ENCODE results near the gene GSDMA. TPM values are rescaled to one million over a fixed set of nuclear protein-coding genes. Genes with fewer than 3 reads are reported as not detected.

Gene GSDMA
- total and polyA plus RNA-seq, 12 donors: 0.14 to 2.2 (median 1.3) TPM; not detected in 5

- no peaks in the 10 kb centered on the region for H3K36me3 ChIP-seq (replicated peaks in 1 of 2)
- H3K9me3 ChIP-seq (replicated peaks in 1 of 3): no peaks in the 10 kb centered on the region
- H3K4me3 ChIP-seq: no peak overlapping the region
- intact Hi-C loops (cut with DNase I): no loop called here
- DNase-seq: no peak
- no peaks in the 10 kb centered on the region for H3K27me3 ChIP-seq
- H3K27ac ChIP-seq: peak overlapping the region in 2 of 5 donors; percentile 54 to 64
- WGBS, 4 donors: 81 to 86% (median 83%) methylated on average over 6 of the region's 6 CpGs
- TF ChIP-seq POLR2A (IDR thresholded peaks at IDR 0.05): no peak
- TF ChIP-seq CTCF (IDR thresholded peaks at IDR 0.05): no peak
- no peaks in the 10 kb centered on the region for H3K4me1 ChIP-seq (replicated peaks in 1 of 2)
These were observed 4.0 kb downstream of the GSDMA start for GRCh38 chr17:39966771-39967170.

DNA sequence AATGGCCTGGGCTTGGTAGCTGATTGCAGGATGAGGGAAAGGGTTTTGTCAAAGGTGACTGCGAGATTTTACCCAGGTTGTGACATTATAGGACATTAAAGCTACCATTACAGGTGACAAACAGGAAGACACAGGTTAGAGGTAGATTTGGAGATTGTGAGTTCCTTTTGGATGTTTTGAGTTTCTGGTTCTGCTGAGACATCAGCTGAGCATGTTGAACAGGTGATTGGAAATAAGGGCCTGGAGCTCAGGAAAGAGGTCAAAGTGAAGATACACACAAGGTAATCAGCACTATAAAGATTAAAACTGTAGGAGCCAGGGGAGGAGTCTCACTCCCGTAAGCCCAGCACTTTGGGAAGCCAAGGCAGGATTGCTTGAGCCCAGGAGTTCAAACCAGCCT, 6.0 kb downstream of the GSDMA start:
- Histone ChIP-seq H3K4me3 (no peak overlapping the region), H3K9me3 (replicated peaks in 1 of 3) (no peaks in the 10 kb centered on the region), H3K27ac (peak overlapping the region in 2 of 5 donors; percentile 21 to 34), H3K27me3 (no peaks in the 10 kb centered on the region), H3K36me3 (replicated peaks in 1 of 2) (no peaks in the 10 kb centered on the region), H3K4me1 (replicated peaks in 1 of 2) (no peaks in the 10 kb centered on the region)
- intact Hi-C loops (cut with DNase I): no loop called here
- DNase-seq: no peak
- TF ChIP-seq POLR2A (IDR thresholded peaks at IDR 0.05) (no peak), CTCF (IDR thresholded peaks at IDR 0.05) (no peak)
- 77 to 82% (median 79%) methylated on average over 2 of the region's 2 CpGs for WGBS, 4 donors

GRCh38 chr17:39969375-39969774, 6.6 kb downstream of the GSDMA start:
- H3K36me3 ChIP-seq (replicated peaks in 1 of 2): no peaks in the 10 kb centered on the region
- no peak overlapping the region for H3K27ac ChIP-seq
- no peak overlapping the region for H3K4me3 ChIP-seq
- WGBS, 4 donors: 71 to 84% (median 74%) methylated on average over 6 of the region's 6 CpGs
- no peak for TF ChIP-seq POLR2A (IDR thresholded peaks at IDR 0.05)
- TF ChIP-seq CTCF (IDR thresholded peaks at IDR 0.05): no peak
- no peaks in the 10 kb centered on the region for H3K4me1 ChIP-seq (replicated peaks in 1 of 2)
- DNase-seq: peak in 1 of 7 donors; percentile 29
- intact Hi-C loops (cut with DNase I): no loop called here
- no peaks in the 10 kb centered on the region for H3K9me3 ChIP-seq (replicated peaks in 1 of 3)
- H3K27me3 ChIP-seq: no peaks in the 10 kb centered on the region

- H3K4me1 ChIP-seq (replicated peaks in 1 of 2): no peaks in the 10 kb centered on the region
- H3K27ac ChIP-seq: no peak overlapping the region
- H3K4me3 ChIP-seq: no peak overlapping the region
- intact Hi-C loops (cut with DNase I): no loop called here
- 68 to 74% (median 69%) methylated on average over 7 of the region's 7 CpGs for WGBS, 4 donors
- H3K9me3 ChIP-seq (replicated peaks in 1 of 3): no peaks in the 10 kb centered on the region
- DNase-seq: no peak
- H3K27me3 ChIP-seq: no peaks in the 10 kb centered on the region
- H3K36me3 ChIP-seq (replicated peaks in 1 of 2): no peaks in the 10 kb centered on the region
- TF ChIP-seq CTCF (IDR thresholded peaks at IDR 0.05) (no peak), POLR2A (IDR thresholded peaks at IDR 0.05) (no peak)
These were observed 7.4 kb downstream of the GSDMA start for GRCh38 chr17:39970157-39970692.
